GM18867 (cell line): ENCODE results near the gene METAP1D.
"Not testable (repeated sequence)": the region's sequence is repeated elsewhere in the genome, so short reads cannot be mapped to it uniquely, and the experiment has no call there.

Experiments
- ATAC-seq: cut with Tn5 transposase; IDR thresholded peaks from one replicate; pipeline ENCODE4 v1.9.1; 2021; ENCODE audit warnings: mild to moderate bottlenecking, moderate library complexity; ENCODE audit not compliant: unreplicated experiment

Gene METAP1D

DNA sequence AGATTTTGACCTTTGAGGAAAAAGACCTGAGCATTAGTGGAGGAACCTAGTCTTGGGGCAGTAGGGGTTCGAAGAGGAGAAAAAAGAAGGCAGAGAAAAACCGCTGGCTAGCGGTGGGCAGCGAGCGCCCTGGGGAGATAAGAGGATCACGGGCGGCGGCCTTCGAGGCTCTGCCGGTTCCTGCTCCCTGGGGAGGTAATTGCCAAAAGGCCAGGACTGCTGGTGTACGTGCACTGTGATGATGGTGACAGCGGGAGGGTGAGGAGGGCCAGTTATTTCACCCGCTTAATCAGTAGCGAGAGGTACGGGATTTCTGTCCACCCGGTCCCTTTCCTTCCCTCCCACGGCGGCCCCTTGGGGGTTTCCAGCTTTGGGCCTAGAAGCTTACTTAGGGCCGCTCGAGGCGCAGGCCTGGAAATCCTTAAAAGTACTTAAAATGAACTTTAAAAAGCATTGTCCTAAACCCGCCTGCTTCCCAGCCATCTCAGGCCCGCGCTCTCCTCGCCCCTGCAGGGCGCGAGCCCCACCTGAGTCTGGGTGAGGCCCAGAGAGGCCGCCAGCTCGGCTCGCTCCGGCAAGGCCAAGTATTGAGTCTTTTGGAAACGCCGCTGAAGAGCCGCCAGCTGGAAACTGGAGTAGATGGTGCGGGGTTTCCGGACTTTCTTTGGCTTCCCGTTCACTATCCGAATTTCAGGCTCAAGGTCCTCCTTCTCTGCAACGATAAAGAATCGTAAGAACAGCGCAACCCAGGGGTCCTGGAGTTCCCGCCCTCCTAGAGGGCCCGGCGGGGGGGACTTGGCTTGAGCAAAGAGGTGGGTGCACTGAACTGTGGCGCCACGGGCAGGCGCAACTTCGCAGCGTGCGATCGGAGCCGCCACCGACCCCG is 101.4 kb downstream of the METAP1D start:
- ATAC-seq, result no peak

- peak; percentile 7 for ATAC-seq
Observed at GRCh38 chr2:172101821-172102390, 102.2 kb downstream of the METAP1D start.

- peak; percentile 86 for ATAC-seq
Observed at GRCh38 chr2:172102391-172103359, 102.9 kb downstream of the METAP1D start, which contains the start of gene DLX2. Gene DLX2 (minus strand): TSS chr2:172102900. CDS start chr2:172102538, 362 bp downstream.

- ATAC-seq, result no peak
Observed at GRCh38 chr2:172103471-172104272, 103.9 kb downstream of the METAP1D start.

- ATAC-seq, result no peak
Observed at GRCh38 chr2:172105471-172106107, 105.8 kb downstream of the METAP1D start.

DNA sequence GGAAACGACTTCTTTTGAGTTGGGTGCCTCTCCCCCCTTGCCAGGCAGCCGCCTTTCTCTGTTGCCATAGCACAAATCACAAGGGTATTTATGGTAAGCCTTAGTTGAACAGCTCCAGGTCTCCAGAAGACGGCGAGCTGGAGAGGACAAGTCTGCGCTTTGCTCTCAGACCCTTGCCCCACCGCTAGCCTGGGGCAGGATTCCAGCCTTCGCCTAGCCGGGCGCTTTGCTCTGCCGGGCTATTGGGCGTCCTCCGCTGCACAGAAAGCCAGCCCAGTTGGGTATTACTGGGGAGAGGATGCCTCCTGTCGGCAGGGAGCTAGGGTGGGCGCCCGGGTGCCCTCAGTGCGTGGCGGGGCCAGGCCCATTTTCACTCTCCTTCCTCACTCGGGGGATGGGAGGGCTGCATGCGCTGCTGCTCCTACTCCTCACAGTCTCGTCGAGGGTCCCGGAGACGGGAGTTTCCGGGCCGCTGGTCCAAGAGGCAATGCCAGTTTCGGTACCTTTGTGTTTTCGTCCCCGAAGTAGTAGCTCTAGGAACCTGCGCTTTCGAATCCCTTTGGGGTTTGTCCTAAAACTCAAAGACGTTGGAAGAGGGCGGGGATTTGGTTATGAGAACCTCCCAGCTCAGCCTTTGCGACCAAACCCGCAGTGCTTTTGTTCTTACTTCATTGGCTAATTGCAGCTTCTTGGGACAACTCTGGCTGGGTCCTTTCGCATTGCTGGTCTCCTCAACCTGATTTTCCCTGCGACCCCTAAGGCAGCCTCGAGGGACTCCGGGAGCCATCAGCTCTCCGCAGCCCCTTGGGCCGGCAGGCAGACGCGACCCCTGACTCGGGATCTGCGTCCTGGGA is 106.6 kb downstream of the METAP1D start:
- ATAC-seq, result no peak

DNA sequence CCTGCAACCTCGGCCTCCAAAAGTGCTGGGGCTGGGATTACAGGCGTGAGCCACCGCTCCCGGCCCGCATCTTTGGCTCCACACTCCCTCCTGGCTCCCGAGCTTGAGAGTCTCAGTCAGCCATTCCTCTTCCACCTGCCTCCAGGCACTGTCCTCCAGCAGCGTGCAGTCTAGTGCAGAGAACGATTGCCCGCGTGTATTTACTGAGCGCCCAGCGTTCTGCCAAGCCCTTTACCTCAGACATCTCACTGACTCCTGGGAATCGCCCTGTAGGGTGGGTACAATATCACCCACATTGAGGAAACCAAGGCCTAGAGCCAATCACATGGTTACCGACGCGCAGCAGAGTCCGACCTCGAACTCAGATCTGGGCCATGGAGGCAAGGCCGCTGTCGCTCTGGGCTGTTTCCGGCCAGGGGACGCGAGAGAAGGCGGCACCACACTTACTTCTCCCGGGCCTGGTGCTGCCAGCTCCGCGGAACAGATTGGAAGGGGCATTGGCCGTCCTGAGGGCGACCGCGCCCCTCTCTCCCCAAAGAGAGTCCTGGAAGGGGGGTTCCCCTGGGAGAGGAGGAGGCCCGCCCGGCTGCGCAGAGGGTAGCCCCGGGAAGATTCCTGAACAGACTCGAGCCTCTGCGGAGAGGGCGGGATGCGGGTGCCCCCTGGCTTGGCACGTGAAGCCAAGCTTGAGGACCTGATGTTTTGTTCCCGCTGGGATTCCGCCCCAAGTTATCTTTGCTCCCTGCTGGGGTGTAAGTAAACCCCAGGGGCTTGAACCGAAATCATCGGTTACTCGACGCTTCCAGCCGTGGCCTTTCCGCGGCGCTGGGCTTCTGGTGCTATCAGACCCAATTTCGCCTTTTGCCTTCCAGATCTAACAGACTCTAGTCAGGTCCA is 108.2 kb downstream of the METAP1D start:
- ATAC-seq, result no peak

GRCh38 chr2:172108587-172108930 is 108.8 kb downstream of the METAP1D start:
- ATAC-seq, result no peak

DNA sequence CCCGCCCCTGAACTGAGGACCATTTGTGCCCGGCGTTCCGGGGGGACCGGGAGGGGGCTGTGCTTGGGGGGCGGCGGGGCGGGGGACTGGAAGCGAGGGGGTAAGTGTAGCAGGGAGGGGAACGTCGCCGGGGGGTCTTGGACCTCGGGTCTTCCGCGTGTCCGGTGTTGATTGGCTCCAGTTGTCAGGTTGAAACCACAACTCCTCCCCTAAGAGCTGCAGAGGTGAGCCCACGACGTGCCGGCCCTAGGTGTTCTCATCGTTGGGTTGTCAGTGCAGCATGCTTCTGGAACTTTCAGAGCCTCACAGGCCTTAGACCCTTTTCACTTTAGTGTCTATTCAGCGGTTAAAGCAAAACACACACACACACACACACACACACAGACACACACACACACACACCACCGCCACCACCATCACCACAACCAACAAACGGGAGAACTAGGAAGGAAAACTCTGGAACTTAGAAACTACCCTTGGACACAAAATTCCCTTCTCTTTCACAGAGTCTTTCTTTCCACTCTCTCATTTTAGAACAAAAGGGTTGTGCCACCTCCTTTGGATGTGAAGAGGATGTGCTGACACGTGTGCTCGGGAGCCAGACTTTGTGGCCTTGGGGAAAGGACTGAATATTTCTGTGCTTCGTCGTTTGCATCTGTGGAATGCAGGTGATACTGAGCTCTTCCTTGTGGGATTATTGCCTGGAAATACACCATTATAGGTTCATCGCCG is 109.7 kb downstream of the METAP1D start:
- no peak for ATAC-seq

DNA sequence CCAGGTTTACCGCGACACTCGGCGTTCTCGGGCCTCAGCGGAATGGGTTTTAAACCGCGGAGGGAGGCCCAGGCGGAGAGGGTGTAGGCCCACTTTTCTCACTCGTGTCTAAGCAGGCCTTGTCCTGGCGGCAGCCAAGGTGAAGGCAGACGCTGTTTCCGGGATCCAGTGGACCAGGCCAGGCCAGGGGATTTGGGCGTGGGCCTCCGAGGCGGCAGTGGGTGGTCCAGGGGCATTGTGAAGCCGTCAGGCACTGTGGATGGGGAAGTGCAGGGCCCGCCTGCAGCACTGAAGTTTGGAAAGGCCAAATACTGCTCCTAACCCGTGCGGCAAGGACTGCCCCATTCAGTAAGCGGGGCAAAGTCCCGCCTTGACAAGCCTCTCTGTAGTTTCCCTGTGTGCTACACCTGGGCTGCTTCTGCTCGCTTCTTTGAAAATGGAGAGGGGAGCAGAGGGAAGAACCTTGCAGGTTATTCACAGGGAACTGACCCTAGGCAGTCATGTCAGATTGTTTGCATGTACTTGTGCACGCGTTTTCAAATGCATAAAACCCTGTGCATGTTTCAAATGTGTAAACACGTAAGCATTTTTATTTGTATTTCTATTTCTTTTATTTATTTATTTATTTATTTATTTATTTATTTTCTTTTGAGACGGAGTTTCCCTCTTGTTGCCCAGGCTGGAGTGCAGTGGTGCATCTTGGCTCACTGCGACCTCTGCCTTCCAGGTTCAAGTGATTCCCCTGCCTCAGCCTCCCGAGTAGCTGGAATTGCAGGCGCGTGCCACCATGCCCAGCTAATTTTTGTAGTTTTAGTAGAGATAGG is 110.4 kb downstream of the METAP1D start:
- ATAC-seq, result no peak

DNA sequence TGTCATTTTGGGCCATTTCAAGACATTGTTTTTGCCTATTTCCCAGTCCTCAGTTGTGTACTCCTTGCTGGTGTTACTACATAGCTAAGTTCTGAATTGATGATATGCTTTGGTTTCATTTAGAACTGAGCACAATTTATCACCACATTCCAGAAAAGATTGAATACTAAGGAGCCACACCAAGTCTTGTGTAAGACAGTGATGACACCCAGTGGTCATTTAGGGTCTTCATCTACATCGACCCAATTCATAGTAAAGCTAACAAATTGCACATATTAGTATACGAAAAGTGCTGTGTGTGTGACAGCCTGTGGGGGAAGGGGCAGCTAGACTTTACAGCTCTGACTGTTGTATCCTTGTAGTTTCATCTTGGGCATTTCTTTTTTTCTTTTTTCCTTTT is 113.9 kb downstream of the METAP1D start:
- ATAC-seq, result no peak

DNA sequence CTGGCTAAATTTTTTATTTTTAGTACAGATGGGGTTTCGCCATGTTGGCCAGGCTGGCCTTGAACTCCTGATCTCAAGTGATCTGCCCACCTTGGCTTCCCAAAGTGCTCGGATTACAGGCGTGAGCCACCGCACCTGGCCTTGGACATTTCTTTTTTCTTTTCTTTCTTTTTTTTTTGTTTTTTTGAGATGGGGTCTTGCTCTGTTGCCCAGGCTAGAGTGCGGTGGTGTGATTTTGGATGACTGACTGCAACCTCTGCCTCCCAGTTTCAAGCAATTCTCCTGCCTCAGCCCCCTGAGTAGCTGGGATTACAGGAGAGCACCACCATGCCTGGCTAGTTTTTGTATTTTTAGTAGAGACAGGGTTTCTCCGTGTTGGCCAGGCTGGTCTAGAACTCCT is 114.4 kb downstream of the METAP1D start:
- not testable (repeated sequence) for ATAC-seq

DNA sequence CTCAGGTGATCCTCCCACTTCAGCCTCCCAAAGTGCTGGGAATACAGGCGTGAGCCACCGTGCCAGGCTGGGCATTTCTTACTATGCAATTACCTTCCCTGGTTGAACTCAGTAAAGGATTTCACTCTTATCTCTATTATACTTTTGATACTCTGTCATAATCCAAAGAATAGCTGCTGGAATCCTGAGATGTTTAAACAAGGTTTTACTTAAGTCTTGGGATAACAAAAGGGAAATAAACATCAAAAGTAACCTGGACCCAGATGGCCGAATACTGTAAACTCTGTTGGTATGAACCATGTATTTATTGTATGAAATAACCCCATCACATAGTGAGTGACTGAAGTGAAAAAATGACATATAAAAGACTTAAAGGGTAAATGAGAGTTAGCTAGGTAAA is 114.8 kb downstream of the METAP1D start:
- ATAC-seq, result no peak

- no peak for ATAC-seq
Observed at GRCh38 chr2:172116107-172116506, 116.4 kb downstream of the METAP1D start.

DNA sequence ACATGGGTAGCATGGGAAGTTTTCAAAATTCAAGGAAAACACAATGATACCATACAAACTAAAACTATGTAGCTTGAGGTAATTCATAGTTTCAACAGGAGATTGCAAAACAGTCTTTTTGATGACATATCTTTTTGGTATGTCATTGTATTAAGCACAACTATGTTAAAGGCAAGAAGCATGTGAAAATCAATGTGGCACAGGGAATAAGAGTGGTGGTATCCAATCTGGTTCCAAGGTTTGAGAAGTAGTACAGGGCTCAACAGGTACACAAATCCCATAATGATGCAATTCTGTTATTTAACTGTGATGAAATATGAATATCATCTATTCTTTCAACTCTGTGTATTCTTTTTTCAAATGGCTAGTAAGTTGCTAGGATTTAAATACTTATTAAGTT is 119.3 kb downstream of the METAP1D start:
- ATAC-seq, result no peak

GRCh38 chr2:172120118-172120517 is 120.4 kb downstream of the METAP1D start:
- no peak for ATAC-seq

DNA sequence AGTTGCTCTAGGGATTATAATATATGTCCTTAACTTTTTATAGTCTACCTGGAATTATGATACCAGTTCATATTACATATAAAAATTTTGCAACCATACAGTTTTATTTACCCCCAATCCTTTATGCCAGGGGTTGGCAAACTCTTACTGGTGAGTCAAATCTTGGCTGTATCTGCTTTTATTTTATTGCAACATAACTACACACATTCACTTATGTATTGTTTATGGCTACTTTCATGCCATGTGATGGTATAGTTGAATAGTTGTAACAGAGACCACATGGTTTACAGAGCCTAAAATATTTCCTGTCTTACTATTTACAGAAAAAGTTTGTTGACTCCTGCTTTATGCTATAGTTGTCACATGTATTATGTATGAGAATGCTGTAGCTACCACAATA is 128.7 kb downstream of the METAP1D start:
- ATAC-seq, result no peak
